Fibroblast of the aortic adventitia (primary cell): Measurements from ENCODE around the gene MYOM1. TPM values are rescaled to one million over a fixed set of nuclear protein-coding genes. Genes with fewer than 3 reads are reported as not detected.

ENCODE experiments used
- DNase-seq: peaks from one replicate; pipeline ENCODE4 v3.0.0-alpha.2; 2010; ENCODE audit warnings: low read depth
- H3K4me3 ChIP-seq: 2 replicates; pipeline ENCODE4 v1.5.1; 2011; ENCODE audit warnings: low read depth, mild to moderate bottlenecking, control low read depth, low read length, moderate library complexity
- CTCF ChIP-seq: IDR thresholded peaks from 2 replicates; pipeline ENCODE4 v1.5.1; 2011; ENCODE audit warnings: mild to moderate bottlenecking, low read length, control low read depth, inconsistent platforms; ENCODE audit not compliant: insufficient read depth
- total RNA-seq: library from RNA; depleted of rRNA; stranded (reverse); fragments of >200 nt; gene quantifications from 2 replicates; pipeline ENCODE4 v1.2.3, GENCODE V29; 2012; ENCODE audit warnings: low replicate concordance

Gene MYOM1
- total RNA-seq, 1 donor: 0.90 TPM

GRCh38 chr18:3256693-3257626 lies 37.2 kb upstream of the MYOM1 start:
- peak; percentile 60 for DNase-seq
- TF ChIP-seq CTCF: no peak
- no peak overlapping the region for H3K4me3 ChIP-seq

- no peak for DNase-seq
- H3K4me3 ChIP-seq: no peak overlapping the region
- no peak for TF ChIP-seq CTCF
These were observed 35.9 kb upstream of the MYOM1 start for GRCh38 chr18:3255611-3256165.

- H3K4me3 ChIP-seq: no peak overlapping the region
- no peak for DNase-seq
- TF ChIP-seq CTCF: no peak
These were observed 35.0 kb upstream of the MYOM1 start for GRCh38 chr18:3254725-3255124.

- H3K4me3 ChIP-seq: no peak overlapping the region
- TF ChIP-seq CTCF: no peak
- no peak for DNase-seq
These were observed 33.1 kb upstream of the MYOM1 start for GRCh38 chr18:3252843-3253242.

- DNase-seq: peak; percentile 60
- H3K4me3 ChIP-seq: no peak overlapping the region
- TF ChIP-seq CTCF: no peak
These were observed 32.2 kb upstream of the MYOM1 start for GRCh38 chr18:3251963-3252277.

- no peak overlapping the region for H3K4me3 ChIP-seq
- no peak for DNase-seq
- TF ChIP-seq CTCF: no peak
These were observed 31.6 kb upstream of the MYOM1 start for GRCh38 chr18:3251249-3251962.
